Neutrophil (primary cell): ENCODE results near the gene TMEM272.

Experiments used
- H3K27ac ChIP-seq: fragments of 200-600 bp; sonication (generic); 2 replicates; pipeline ENCODE4 v1.5.1; 2016; ENCODE audit warnings: mild to moderate bottlenecking, moderate library complexity
- H3K27me3 ChIP-seq: fragments of 200-600 bp; sonication (generic); 2 replicates; pipeline ENCODE4 v1.6.0; 2016; ENCODE audit warnings: mild to moderate bottlenecking
- H3K36me3 ChIP-seq: fragments of 200-600 bp; sonication (generic); 2 replicates; pipeline ENCODE4 v1.5.1; 2017
- H3K4me1 ChIP-seq, 2 experiments: fragments of 200-600 bp in 1 of 2; sonication (generic) in 1 of 2; 1 replicate in 1 of 2; 2 replicates in 1 of 2; pipeline versions ENCODE4 v1.5.1 to v1.6.1; 2013 to 2016; ENCODE audit warnings: low read depth in 1 of 2, low read length in 1 of 2, mild to moderate bottlenecking in 1 of 2, moderate library complexity in 1 of 2; ENCODE audit not compliant: control insufficient read depth in 1 of 2, insufficient read depth in 1 of 2
- H3K4me3 ChIP-seq, 2 experiments: fragments of 200-600 bp in 1 of 2; sonication (generic) in 1 of 2; 1 replicate in 1 of 2; 2 replicates in 1 of 2; pipeline ENCODE4 v1.5.1; 2013 to 2016; ENCODE audit warnings: low read depth in 1 of 2, low read length in 1 of 2, mild to moderate bottlenecking in 1 of 2, moderate library complexity in 1 of 2
- H3K9me3 ChIP-seq: fragments of 200-600 bp; sonication (generic); 2 replicates; pipeline ENCODE4 v1.5.1; 2016
- TF ChIP-seq, protein P1 (sequence below): fragments of 200-600 bp; sonication (generic); IDR thresholded peaks from 2 replicates; pipeline ENCODE4 v1.5.1; 2016; ENCODE audit warnings: antibody characterized with exemption

The TMEM272 gene

GRCh38 chr13:51821606-51822005 is 23.4 kb downstream of the TMEM272 start:
- Histone ChIP-seq H3K4me3 (peak overlapping the region; percentile 51 to 56), H3K36me3 (no peaks in the 10 kb centered on the region), H3K27me3 (no peaks in the 10 kb centered on the region), H3K9me3 (no peaks in the 10 kb centered on the region), H3K4me1 (peaks cover 100% of the 10 kb centered on the region in 2 experiments), H3K27ac (peak overlapping the region; percentile 97)
- TF ChIP-seq, protein P1, sequence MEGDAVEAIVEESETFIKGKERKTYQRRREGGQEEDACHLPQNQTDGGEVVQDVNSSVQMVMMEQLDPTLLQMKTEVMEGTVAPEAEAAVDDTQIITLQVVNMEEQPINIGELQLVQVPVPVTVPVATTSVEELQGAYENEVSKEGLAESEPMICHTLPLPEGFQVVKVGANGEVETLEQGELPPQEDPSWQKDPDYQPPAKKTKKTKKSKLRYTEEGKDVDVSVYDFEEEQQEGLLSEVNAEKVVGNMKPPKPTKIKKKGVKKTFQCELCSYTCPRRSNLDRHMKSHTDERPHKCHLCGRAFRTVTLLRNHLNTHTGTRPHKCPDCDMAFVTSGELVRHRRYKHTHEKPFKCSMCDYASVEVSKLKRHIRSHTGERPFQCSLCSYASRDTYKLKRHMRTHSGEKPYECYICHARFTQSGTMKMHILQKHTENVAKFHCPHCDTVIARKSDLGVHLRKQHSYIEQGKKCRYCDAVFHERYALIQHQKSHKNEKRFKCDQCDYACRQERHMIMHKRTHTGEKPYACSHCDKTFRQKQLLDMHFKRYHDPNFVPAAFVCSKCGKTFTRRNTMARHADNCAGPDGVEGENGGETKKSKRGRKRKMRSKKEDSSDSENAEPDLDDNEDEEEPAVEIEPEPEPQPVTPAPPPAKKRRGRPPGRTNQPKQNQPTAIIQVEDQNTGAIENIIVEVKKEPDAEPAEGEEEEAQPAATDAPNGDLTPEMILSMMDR = no peak

- Histone ChIP-seq H3K27ac (peak overlapping the region; percentile 97), H3K4me3 (no peak overlapping the region), H3K9me3 (no peaks in the 10 kb centered on the region), H3K4me1 (peaks cover 100% of the 10 kb centered on the region in 2 experiments), H3K27me3 (no peaks in the 10 kb centered on the region), H3K36me3 (no peaks in the 10 kb centered on the region)
- TF ChIP-seq, protein P1 = no peak
These were observed 24.9 kb downstream of the TMEM272 start for GRCh38 chr13:51820016-51820597.

DNA sequence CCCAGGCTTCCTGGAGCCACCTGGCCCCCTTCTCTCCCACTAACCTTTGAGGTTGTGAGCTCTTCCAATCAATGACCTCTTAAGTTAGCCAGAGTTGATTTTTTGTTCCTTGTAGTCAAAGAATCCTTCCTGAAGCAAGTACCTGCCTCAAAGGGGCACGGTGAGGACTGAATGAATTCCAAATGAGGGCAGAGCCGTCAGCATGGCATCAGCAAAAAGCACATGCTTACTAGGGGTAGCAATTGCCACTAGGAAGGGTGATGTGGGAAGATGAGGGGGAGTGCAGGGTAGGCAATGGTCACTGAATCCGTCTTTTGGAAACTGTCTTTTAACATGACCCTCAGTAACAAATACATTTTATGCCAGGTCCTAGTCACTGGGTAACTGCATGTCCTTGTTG is 25.4 kb downstream of the TMEM272 start:
- no peaks in the 10 kb centered on the region for H3K9me3 ChIP-seq
- no peaks in the 10 kb centered on the region for H3K36me3 ChIP-seq
- H3K27ac ChIP-seq = peak overlapping the region; percentile 97
- H3K27me3 ChIP-seq = no peaks in the 10 kb centered on the region
- H3K4me1 ChIP-seq = peaks cover 100% of the 10 kb centered on the region in 2 experiments
- TF ChIP-seq, protein P1 = no peak
- H3K4me3 ChIP-seq = peak overlapping the region in 1 of 2 experiments; percentile 5

DNA sequence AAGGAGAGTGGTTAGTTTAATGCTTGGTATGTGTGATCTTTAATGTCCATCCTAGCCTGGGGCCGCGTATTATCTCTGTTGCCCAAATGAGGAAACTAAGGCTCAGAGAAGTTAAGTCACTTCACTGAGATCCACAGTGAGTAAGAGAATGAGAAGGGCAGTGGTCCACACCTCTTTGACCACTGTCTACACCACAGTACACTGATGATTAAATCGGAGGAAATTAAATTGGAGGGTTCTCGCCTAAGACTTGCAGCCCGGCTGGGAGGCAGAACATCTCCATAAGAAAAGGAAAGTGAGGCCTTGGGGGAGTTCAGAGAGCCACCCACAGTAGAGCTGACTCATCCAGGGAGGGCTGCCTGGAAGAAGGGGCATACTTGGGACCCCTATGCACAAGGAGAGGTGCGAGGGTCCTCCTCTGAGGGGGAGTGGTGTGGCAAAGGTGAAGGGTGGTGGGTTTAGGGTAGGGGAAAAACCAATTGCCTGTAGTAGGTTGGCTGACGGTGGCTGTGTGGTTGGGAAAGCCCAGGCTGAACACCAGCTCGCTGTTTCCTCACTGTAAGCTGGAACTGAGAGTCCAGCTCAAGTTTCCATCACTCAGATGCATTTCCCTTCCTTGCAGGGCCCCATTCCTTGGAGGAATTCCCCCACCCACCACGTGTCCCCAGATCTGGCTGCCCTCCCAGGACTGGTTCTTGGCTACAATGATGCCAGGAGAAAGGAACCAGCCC is 26.0 kb downstream of the TMEM272 start:
- Histone ChIP-seq H3K9me3 (no peaks in the 10 kb centered on the region), H3K36me3 (no peaks in the 10 kb centered on the region), H3K27ac (peak overlapping the region; percentile 97), H3K27me3 (no peaks in the 10 kb centered on the region), H3K4me1 (peaks cover 99 to 100% of the 10 kb centered on the region in 2 experiments), H3K4me3 (peak overlapping the region in 1 of 2 experiments; percentile 5)
- TF ChIP-seq, protein P1 = no peak

DNA sequence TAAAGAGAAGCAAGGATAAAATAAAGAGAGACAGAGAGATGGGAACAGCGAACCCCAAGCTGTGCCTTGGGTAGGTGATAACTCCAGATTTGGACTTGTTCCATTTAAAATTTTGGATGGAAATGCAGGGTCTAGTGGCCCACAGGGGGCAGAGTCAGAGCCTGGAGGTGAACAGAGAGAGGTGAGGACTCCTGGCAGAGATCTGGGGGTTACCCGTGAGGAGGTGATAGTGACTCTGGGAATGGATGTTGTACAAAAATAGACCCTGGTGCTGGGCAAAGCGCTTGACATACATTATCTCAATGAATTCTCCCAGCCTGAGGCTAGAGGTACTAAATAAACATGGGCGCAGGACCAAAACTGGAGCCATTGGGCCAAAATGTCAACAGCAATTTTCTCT is 26.7 kb downstream of the TMEM272 start:
- Histone ChIP-seq H3K27ac (peak overlapping the region; percentile 97), H3K36me3 (no peaks in the 10 kb centered on the region), H3K4me3 (no peak overlapping the region), H3K27me3 (no peaks in the 10 kb centered on the region), H3K9me3 (no peaks in the 10 kb centered on the region), H3K4me1 (peaks cover 95 to 100% of the 10 kb centered on the region in 2 experiments)
- TF ChIP-seq, protein P1 = no peak
